HepG2 (cell line): ENCODE results near the gene PTGDR2. TPM values are rescaled to one million over a fixed set of nuclear protein-coding genes. Genes with fewer than 3 reads are reported as not detected.

ENCODE experiments used
- ATF1 ChIP-seq: IDR thresholded peaks from 2 replicates; pipeline ENCODE4 v1.6.1; 2016; ENCODE audit warnings: mild to moderate bottlenecking, control low read depth
- CREBL2 ChIP-seq: sonication (generic); formaldehyde crosslinking; IDR thresholded peaks from 2 replicates; pipeline ENCODE4 v1.8.1; 2023; ENCODE audit warnings: missing genetic modification reagents, mild to moderate bottlenecking, borderline replicate concordance
- CTCF ChIP-seq: sonication (generic); formaldehyde crosslinking; IDR thresholded peaks from 2 replicates; pipeline ENCODE4 v1.5.0; 2020; ENCODE audit warnings: mild to moderate bottlenecking, missing genetic modification reagents, moderate library complexity
- MIER2 ChIP-seq: IDR thresholded peaks from 2 replicates; pipeline ENCODE4 v1.6.1; 2016; ENCODE audit warnings: missing biosample characterization, missing genetic modification reagents
- MIXL1 ChIP-seq: IDR thresholded peaks from 2 replicates; pipeline ENCODE4 v1.6.1; 2016
- MTA1 ChIP-seq: sonication (generic); formaldehyde crosslinking; IDR thresholded peaks from 2 replicates; pipeline ENCODE4 v1.4.0; 2020; ENCODE audit warnings: missing genetic modification reagents, mild to moderate bottlenecking, borderline replicate concordance
- RFX5 ChIP-seq: IDR thresholded peaks from 2 replicates; pipeline ENCODE4 v1.6.1; 2011; ENCODE audit warnings: low read depth, low read length, improper control_type of control experiment
- RXRB ChIP-seq: IDR thresholded peaks from 2 replicates; pipeline ENCODE4 v1.6.1; 2016; ENCODE audit warnings: borderline replicate concordance, missing genetic modification reagents, missing compliant biosample characterization
- SALL2 ChIP-seq: sonication (generic); formaldehyde crosslinking; IDR thresholded peaks from 2 replicates; pipeline ENCODE4 v1.8.1; 2023; ENCODE audit warnings: mild to moderate bottlenecking, missing genetic modification reagents, inconsistent platforms
- SATB2 ChIP-seq: sonication (generic); formaldehyde crosslinking; IDR thresholded peaks from 2 replicates; pipeline ENCODE4 v1.5.0; 2020; ENCODE audit warnings: missing genetic modification reagents
- SP5 ChIP-seq: IDR thresholded peaks from 2 replicates; pipeline ENCODE4 v1.6.1; 2016; ENCODE audit warnings: low read depth, borderline replicate concordance
- SSRP1 ChIP-seq: IDR thresholded peaks from 2 replicates; pipeline ENCODE4 v1.6.1; 2016; ENCODE audit warnings: control low read depth
- STAG1 ChIP-seq: sonication (generic); formaldehyde crosslinking; IDR thresholded peaks from 2 replicates; pipeline ENCODE4 v1.4.0; 2020; ENCODE audit warnings: missing genetic modification reagents
- UBTF ChIP-seq: sonication (generic); formaldehyde crosslinking; IDR thresholded peaks from 2 replicates; pipeline ENCODE4 v1.4.0; 2020; ENCODE audit warnings: mild to moderate bottlenecking, missing genetic modification reagents
- ZNF20 ChIP-seq: sonication (generic); formaldehyde crosslinking; IDR thresholded peaks from 2 replicates; pipeline ENCODE4 v1.4.0; 2020; ENCODE audit warnings: mild to moderate bottlenecking, moderate library complexity, missing genetic modification reagents
- ZNF282 ChIP-seq: fragments of 450-650 bp; IDR thresholded peaks from 2 replicates; pipeline ENCODE4 v1.6.1; 2018; ENCODE audit not compliant: partially characterized antibody
- ZNF616 ChIP-seq: sonication (generic); formaldehyde crosslinking; IDR thresholded peaks from 2 replicates; pipeline ENCODE4 v1.5.0; 2020; ENCODE audit warnings: low read depth, mild to moderate bottlenecking, missing genetic modification reagents
- ZNF792 ChIP-seq: IDR thresholded peaks from 2 replicates; pipeline ENCODE4 v1.6.1; 2016
- polyA plus RNA-seq, 8 experiments: library from polyadenylated mRNA; depleted of rRNA in 3 of 8; stranded (reverse) in 7 of 8; unstranded in 1 of 8; fragments of >200 nt; fragmentation: Illumina TruSeq in 4 of 8; extraction: Trizol in 4 of 8; gene quantifications; 2 replicates each; pipeline versions ENCODE4 v1.2.1 to v1.2.3, GENCODE V29; 2011 to 2016; ENCODE audit warnings: low read depth in 4 of 8, missing spikeins in 1 of 8, mixed read lengths in 1 of 8; ENCODE audit not compliant: insufficient read depth in 1 of 8
- total RNA-seq, 5 experiments: library from RNA; depleted of rRNA; stranded (reverse); fragments of >200 nt; fragmentation: Illumina TruSeq; extraction: Trizol; gene quantifications; 2 replicates each; pipeline ENCODE4 v1.2.3, GENCODE V29; 2016; ENCODE audit warnings: low read depth in 1 of 5

The PTGDR2 gene
- total and polyA plus RNA-seq, 2 of the 13 experiments (the other 11 are each of a cell fraction or from before 2014, with no cell fraction given) = 1.9 to 2.5 TPM

- no peak for TF ChIP-seq UBTF (CRISPR knock-in tag)
- no peak for TF ChIP-seq SALL2 (CRISPR knock-in tag)
- TF ChIP-seq MIER2 (CRISPR knock-in tag) = no peak
- TF ChIP-seq ZNF20 (CRISPR knock-in tag) = no peak
- TF ChIP-seq ATF1 (CRISPR knock-in tag) = no peak
- TF ChIP-seq CREBL2 (CRISPR knock-in tag) = no peak
- no peak for TF ChIP-seq MTA1 (CRISPR knock-in tag)
- TF ChIP-seq ZNF616 (CRISPR knock-in tag) = 0 out of 2 replicates have a peak, but pooled peaks have one; percentile 68
- peak; percentile 27; the same call in 1 of the 2 replicates for TF ChIP-seq RXRB (CRISPR knock-in tag)
- peak; percentile 99 for TF ChIP-seq STAG1
- 0 out of 2 replicates have a peak, but pooled peaks have one; percentile 4 for TF ChIP-seq SP5 (CRISPR knock-in tag)
- no peak for TF ChIP-seq ZNF792 (CRISPR knock-in tag)
- TF ChIP-seq SATB2 = no peak
- TF ChIP-seq RFX5 = no peak
- no peak for TF ChIP-seq ZNF282
- TF ChIP-seq SSRP1 (CRISPR knock-in tag) = 0 out of 2 replicates have a peak, but pooled peaks have one; percentile 44
- 0 out of 2 replicates have a peak, but pooled peaks have one; percentile 21 for TF ChIP-seq MIXL1 (CRISPR knock-in tag)
- TF ChIP-seq CTCF (CRISPR knock-in tag) = peak; percentile 95
Measured at GRCh38 chr11:60887556-60887955, 31.8 kb upstream of the PTGDR2 start (continued).
